Fibroblast of lung (primary cell): ENCODE data around the gene ABCB9. TPM values are rescaled to one million over a fixed set of nuclear protein-coding genes. Genes with fewer than 3 reads are reported as not detected.
A peak's percentile ranks its signal among the peaks of the same experiment; 100 is the strongest.

Source experiments
- DNase-seq, 2 donors: peaks; one replicate each; pipeline versions ENCODE4 v3.0.0 to v3.0.0-alpha.2; 2010; ENCODE audit warnings: low read depth in 2 of 2
- H2AFZ ChIP-seq: 2 replicates; pipeline ENCODE4 v1.5.1; 2012; ENCODE audit warnings: low read length, control low read depth, inconsistent platforms
- H3K27ac ChIP-seq: 2 replicates; pipeline ENCODE4 v1.5.1; 2011; ENCODE audit warnings: low read length, control low read depth; ENCODE audit not compliant: insufficient read depth
- H3K27me3 ChIP-seq: 2 replicates; pipeline ENCODE4 v1.5.1; 2011; ENCODE audit warnings: mild to moderate bottlenecking, low read length; ENCODE audit not compliant: control insufficient read depth, insufficient read depth
- H3K36me3 ChIP-seq: 2 replicates; pipeline ENCODE4 v1.5.1; 2011; ENCODE audit warnings: low read length; ENCODE audit not compliant: control insufficient read depth, insufficient read depth
- H3K4me1 ChIP-seq: 2 replicates; pipeline ENCODE4 v1.5.1; 2011; ENCODE audit warnings: low read length; ENCODE audit not compliant: control insufficient read depth, insufficient read depth; ENCODE audit errors: extremely low read depth
- H3K4me2 ChIP-seq: 2 replicates; pipeline ENCODE4 v1.5.1; 2011; ENCODE audit warnings: low read length, control low read depth; ENCODE audit not compliant: insufficient read depth; ENCODE audit errors: extremely low read depth
- H3K4me3 ChIP-seq, 4 experiments: fragments of 200-600 bp in 1 of 4; sonication (generic) in 1 of 4; replicated peaks in 1 of 4; 2 replicates each; pipeline ENCODE4 v1.5.1; 2011 to 2016; ENCODE audit warnings: low read length in 4 of 4, low read depth in 3 of 4, mild to moderate bottlenecking in 3 of 4, control low read depth in 2 of 4, inconsistent platforms in 1 of 4, mixed read lengths in 1 of 4; ENCODE audit not compliant: insufficient read depth in 1 of 4; ENCODE audit errors: control extremely low read depth in 1 of 4
- H3K79me2 ChIP-seq: 2 replicates; pipeline ENCODE4 v1.5.1; 2012; ENCODE audit warnings: mild to moderate bottlenecking, low read length, inconsistent platforms; ENCODE audit not compliant: control insufficient read depth, insufficient read depth
- H3K9ac ChIP-seq: 2 replicates; pipeline ENCODE4 v1.5.1; 2011; ENCODE audit warnings: mild to moderate bottlenecking, low read length, control low read depth; ENCODE audit not compliant: insufficient read depth
- H3K9me3 ChIP-seq: 2 replicates; pipeline ENCODE4 v1.5.1; 2012; ENCODE audit warnings: low read depth, low read length; ENCODE audit not compliant: control insufficient read depth, insufficient read depth
- H4K20me1 ChIP-seq: 2 replicates; pipeline ENCODE4 v1.5.1; 2011; ENCODE audit warnings: low read length; ENCODE audit not compliant: control insufficient read depth, insufficient read depth; ENCODE audit errors: extremely low read depth
- EZH2 ChIP-seq: IDR thresholded peaks from 2 replicates; pipeline ENCODE4 v1.5.1; 2012; ENCODE audit warnings: low read length, control low read depth, mild to moderate bottlenecking; ENCODE audit errors: missing control alignments
- polyA plus RNA-seq, 2 donors: library from polyadenylated mRNA; depleted of rRNA in 1 of 2; stranded (reverse) in 1 of 2; unstranded in 1 of 2; fragments of >200 nt; gene quantifications; 2 replicates each; pipeline ENCODE4 v1.2.1, GENCODE V29; 2011 to 2012; ENCODE audit warnings: missing spikeins in 1 of 2
- total RNA-seq: library from RNA; depleted of rRNA; stranded (reverse); fragments of >200 nt; gene quantifications from 2 replicates; pipeline ENCODE4 v1.2.1, GENCODE V29; 2014
- TF ChIP-seq, protein P1 (sequence below), 2 donors: IDR thresholded peaks in 1 of 2; conservative IDR thresholded peaks in 1 of 2; 1 replicate in 1 of 2; 2 replicates in 1 of 2; pipeline ENCODE4 v1.5.1; 2011 to 2012; ENCODE audit warnings: low read length in 2 of 2, control low read depth in 1 of 2, inconsistent platforms in 1 of 2, low read depth in 1 of 2, mild to moderate bottlenecking in 1 of 2

ABCB9 gene
- total and polyA plus RNA-seq, 2 donors (not counting 1 experiment from before 2014, with no cell fraction given) = 3.8 to 6.3 TPM

DNA sequence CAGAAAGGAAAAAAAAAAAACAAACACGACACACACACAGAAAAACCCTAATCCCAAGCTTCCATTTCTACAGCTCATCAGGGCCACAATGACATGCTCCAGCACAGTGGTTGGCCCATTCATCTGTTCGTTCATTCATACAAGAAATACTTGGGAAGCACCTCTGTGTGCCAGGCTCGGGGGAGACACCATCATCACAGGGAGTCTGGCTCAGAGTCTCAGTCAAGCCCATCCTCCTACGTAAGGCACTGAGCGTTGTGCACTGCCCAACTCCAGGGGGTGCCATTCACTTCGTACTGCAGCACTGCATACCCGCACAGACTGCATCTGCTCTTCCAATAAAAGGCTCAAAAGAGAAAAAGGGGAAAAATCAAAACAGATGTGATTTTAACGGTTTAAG is 85.6 kb downstream of the ABCB9 start:
- no peak overlapping the region for H2AFZ ChIP-seq
- H3K27me3 ChIP-seq = no peaks in the 10 kb centered on the region
- H3K9ac ChIP-seq = no peak overlapping the region
- H3K4me1 ChIP-seq = peaks cover 17% of the 10 kb centered on the region
- H3K36me3 ChIP-seq = no peaks in the 10 kb centered on the region
- no peak for TF ChIP-seq EZH2
- TF ChIP-seq, protein P1, sequence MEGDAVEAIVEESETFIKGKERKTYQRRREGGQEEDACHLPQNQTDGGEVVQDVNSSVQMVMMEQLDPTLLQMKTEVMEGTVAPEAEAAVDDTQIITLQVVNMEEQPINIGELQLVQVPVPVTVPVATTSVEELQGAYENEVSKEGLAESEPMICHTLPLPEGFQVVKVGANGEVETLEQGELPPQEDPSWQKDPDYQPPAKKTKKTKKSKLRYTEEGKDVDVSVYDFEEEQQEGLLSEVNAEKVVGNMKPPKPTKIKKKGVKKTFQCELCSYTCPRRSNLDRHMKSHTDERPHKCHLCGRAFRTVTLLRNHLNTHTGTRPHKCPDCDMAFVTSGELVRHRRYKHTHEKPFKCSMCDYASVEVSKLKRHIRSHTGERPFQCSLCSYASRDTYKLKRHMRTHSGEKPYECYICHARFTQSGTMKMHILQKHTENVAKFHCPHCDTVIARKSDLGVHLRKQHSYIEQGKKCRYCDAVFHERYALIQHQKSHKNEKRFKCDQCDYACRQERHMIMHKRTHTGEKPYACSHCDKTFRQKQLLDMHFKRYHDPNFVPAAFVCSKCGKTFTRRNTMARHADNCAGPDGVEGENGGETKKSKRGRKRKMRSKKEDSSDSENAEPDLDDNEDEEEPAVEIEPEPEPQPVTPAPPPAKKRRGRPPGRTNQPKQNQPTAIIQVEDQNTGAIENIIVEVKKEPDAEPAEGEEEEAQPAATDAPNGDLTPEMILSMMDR (conservative IDR thresholded peaks at IDR 0.05 in 1 of 2, IDR thresholded peaks at IDR 0.05 in 1 of 2; ENCODE audit: low read depth in 1 of 2, low read length in 2 of 2) = peak; percentile 43 to 59
- H3K79me2 ChIP-seq = peaks cover 78% of the 10 kb centered on the region
- no peaks in the 10 kb centered on the region for H3K9me3 ChIP-seq
- H4K20me1 ChIP-seq = no peaks in the 10 kb centered on the region
- H3K27ac ChIP-seq = peak overlapping the region; percentile 67
- H3K4me3 ChIP-seq = no peak overlapping the region
- DNase-seq = peak; percentile 47 to 61
- peak overlapping the region; percentile 61 for H3K4me2 ChIP-seq

GRCh38 chr12:122880155-122880667 is 86.1 kb downstream of the ABCB9 start:
- peak overlapping the region; percentile 67 for H3K27ac ChIP-seq
- H4K20me1 ChIP-seq = no peaks in the 10 kb centered on the region

More at GRCh38 chr12:122880155-122880667, 86.1 kb downstream of the ABCB9 start:
- Histone ChIP-seq H3K4me3 (no peak overlapping the region), H3K79me2 (peaks cover 80% of the 10 kb centered on the region), H3K9ac (no peak overlapping the region), H3K9me3 (no peaks in the 10 kb centered on the region), H3K36me3 (no peaks in the 10 kb centered on the region), H3K4me1 (peaks cover 19% of the 10 kb centered on the region), H3K27me3 (no peaks in the 10 kb centered on the region), H3K4me2 (peak overlapping the region; percentile 61), H2AFZ (no peak overlapping the region)
- no peak for TF ChIP-seq EZH2
- TF ChIP-seq, protein P1 (conservative IDR thresholded peaks at IDR 0.05 in 1 of 2, IDR thresholded peaks at IDR 0.05 in 1 of 2; ENCODE audit: low read depth in 1 of 2, low read length in 2 of 2) = no peak
- peak; percentile 56 to 75 for DNase-seq

Other genes with a start within 250 kb of the ABCB9 start
- under 0.01 TPM in 1 of 2 replicates, not detected in the other for gene HCAR3, start 249.7 kb downstream of the ABCB9 start, total RNA-seq
- not detected in 2 replicates for gene HCAR3, start 249.7 kb downstream of the ABCB9 start, polyA plus RNA-seq
- gene HCAR1, start 235.6 kb downstream of the ABCB9 start, total RNA-seq = 0.51 and 1.5 TPM in 2 replicates
- 0.43 and 1.1 TPM in 2 replicates for gene HCAR1, start 235.6 kb downstream of the ABCB9 start, polyA plus RNA-seq
- 30.8 and 40.6 TPM in 2 replicates for gene DENR, start 213.6 kb downstream of the ABCB9 start, total RNA-seq
- gene DENR, start 213.6 kb downstream of the ABCB9 start, polyA plus RNA-seq = 46.5 and 49.1 TPM in 2 replicates
- gene CCDC62, start 191.9 kb downstream of the ABCB9 start, total RNA-seq = 1.2 and 1.3 TPM in 2 replicates
- 0.06 TPM in 2 replicates for gene CCDC62, start 191.9 kb downstream of the ABCB9 start, polyA plus RNA-seq
- 10.0 and 21.3 TPM in 2 replicates for gene HIP1R, start 131.0 kb downstream of the ABCB9 start, total RNA-seq
- gene HIP1R, start 131.0 kb downstream of the ABCB9 start, polyA plus RNA-seq = 3.4 and 5.5 TPM in 2 replicates
- 7.7 and 10.7 TPM in 2 replicates for gene VPS37B, start 70.3 kb downstream of the ABCB9 start, total RNA-seq
- 25.6 and 34.4 TPM in 2 replicates for gene VPS37B, start 70.3 kb downstream of the ABCB9 start, polyA plus RNA-seq
- gene OGFOD2, start 8.8 kb upstream of the ABCB9 start, total RNA-seq = 7.2 and 9.6 TPM in 2 replicates
- gene OGFOD2, start 8.8 kb upstream of the ABCB9 start, polyA plus RNA-seq = 4.6 and 5.2 TPM in 2 replicates
- gene ARL6IP4, start 14.2 kb upstream of the ABCB9 start, total RNA-seq = 145 and 157 TPM in 2 replicates
- gene ARL6IP4, start 14.2 kb upstream of the ABCB9 start, polyA plus RNA-seq = 149 and 196 TPM in 2 replicates
- gene PITPNM2, start 184.6 kb upstream of the ABCB9 start, total RNA-seq = 4.4 and 6.6 TPM in 2 replicates
- gene PITPNM2, start 184.6 kb upstream of the ABCB9 start, polyA plus RNA-seq = 2.2 and 4.9 TPM in 2 replicates